HepG2 (cell line): ENCODE data around the gene TLE5. TPM values are rescaled to one million over a fixed set of nuclear protein-coding genes. Genes with fewer than 3 reads are reported as not detected.

ENCODE experiments used
- ATAC-seq: fragments of 200-7000 bp; cut with Tn5 transposase; 3 replicates; pipeline ENCODE4 v1.9.1; 2020; ENCODE audit warnings: mild to moderate bottlenecking, moderate library complexity
- BruUV-seq: library from RNA; stranded (reverse); fragments of 400-500 nt; replicated peaks from 2 replicates; lab custom pipeline; 2021; lab: Mats Ljungman, UMichigan
- CTCF ChIA-PET: fragments of 300-600 bp; formaldehyde crosslinking; extraction: SDS; loops from one replicate; lab custom pipeline; 2021; ENCODE audit warnings: low total read pairs, inconsistent platforms, low intra/inter-chr PET ratio; lab: Yijun Ruan, JAX
- POLR2A ChIA-PET: fragments of 350-600 bp; sonication (Branson Sonifier 250); formaldehyde crosslinking; loops from one replicate; lab custom pipeline; 2020; ENCODE audit warnings: antibody characterized with exemption, inconsistent platforms; lab: Yijun Ruan, JAX
- DNase-seq: peaks from one replicate; pipeline ENCODE4 v3.0.0-alpha.2; 2015; ENCODE audit warnings: low spot score
- FAIRE-seq: peaks from 3 replicates; lab custom pipeline; 2011; peaks lifted over from hg19 to GRCh38; lab: Jason Lieb, UNC
- H2AFZ ChIP-seq: one replicate; pipeline ENCODE4 v1.6.1; 2011; ENCODE audit warnings: low read length, inconsistent platforms
- H3K27ac ChIP-seq: fragments of 300-600 bp; 3 replicates; pipeline ENCODE4 v1.8.0; 2011; ENCODE audit warnings: mixed run types, mild to moderate bottlenecking, mixed read lengths, low read length, inconsistent platforms; ENCODE audit not compliant: insufficient read depth; ENCODE audit errors: extremely low read length
- H3K27me3 ChIP-seq, 2 experiments: fragments of 200-600 bp in 1 of 2; 2 replicates in 1 of 2; 3 replicates in 1 of 2; pipeline versions ENCODE4 v1.6.0 to v1.8.0; 2011; ENCODE audit warnings: low read length in 2 of 2, mild to moderate bottlenecking in 2 of 2, moderate library complexity in 2 of 2, inconsistent platforms in 1 of 2; ENCODE audit not compliant: insufficient read depth in 2 of 2, control insufficient read depth in 1 of 2
- H3K36me3 ChIP-seq, 2 experiments: fragments of 200-600 bp in 1 of 2; replicated peaks in 1 of 2; 2 replicates in 1 of 2; 3 replicates in 1 of 2; pipeline versions ENCODE4 v1.5.1 to v1.8.0; 2011; ENCODE audit warnings: low read length in 2 of 2, inconsistent platforms in 1 of 2; ENCODE audit not compliant: insufficient read depth in 2 of 2, control insufficient read depth in 1 of 2
- H3K4me1 ChIP-seq: 2 replicates; pipeline ENCODE4 v1.5.1; 2012; ENCODE audit warnings: low read length, inconsistent platforms; ENCODE audit not compliant: insufficient read depth
- H3K4me2 ChIP-seq: 2 replicates; pipeline ENCODE4 v1.6.0; 2011; ENCODE audit warnings: low read depth, low read length, inconsistent platforms
- H3K4me3 ChIP-seq, 3 experiments: fragments of 200-600 bp in 1 of 3; sonication (generic), shearing (Covaris generic) in 1 of 3; replicated peaks in 1 of 3; 2 replicates each; pipeline ENCODE4 v1.5.1; 2011 to 2016; ENCODE audit warnings: low read length in 3 of 3, inconsistent platforms in 2 of 3, low read depth in 2 of 3, mild to moderate bottlenecking in 2 of 3, control low read depth in 1 of 3, mixed read lengths in 1 of 3; ENCODE audit not compliant: insufficient read depth in 1 of 3
- H3K79me2 ChIP-seq: one replicate; pipeline ENCODE4 v1.6.1; 2011; ENCODE audit warnings: low read length, inconsistent platforms; ENCODE audit not compliant: insufficient read depth
- H3K9ac ChIP-seq: 2 replicates; pipeline ENCODE4 v1.6.0; 2011; ENCODE audit warnings: mild to moderate bottlenecking, low read depth, low read length, inconsistent platforms; ENCODE audit not compliant: insufficient read depth
- H3K9me3 ChIP-seq: 2 replicates; pipeline ENCODE4 v1.5.1; 2012; ENCODE audit warnings: mild to moderate bottlenecking, low read length
- H4K20me1 ChIP-seq: 2 replicates; pipeline ENCODE4 v1.6.0; 2011; ENCODE audit warnings: inconsistent platforms, mild to moderate bottlenecking, low read length, moderate library complexity; ENCODE audit not compliant: insufficient read depth
- AGO2 ChIP-seq: fragments of 200-400 bp; formaldehyde crosslinking; optimal IDR thresholded peaks from 2 replicates; pipeline ENCODE3; 2017; ENCODE audit warnings: mild to moderate bottlenecking, low read depth, low read length, moderate library complexity
- DPF2 ChIP-seq: sonication (generic); formaldehyde crosslinking; IDR thresholded peaks from 2 replicates; pipeline ENCODE4 v1.4.0; 2020; ENCODE audit warnings: mild to moderate bottlenecking, low read depth, missing genetic modification reagents, borderline replicate concordance
- JUNB ChIP-seq: sonication (generic); formaldehyde crosslinking; IDR thresholded peaks from 2 replicates; pipeline ENCODE4 v1.8.0; 2022; ENCODE audit warnings: missing genetic modification reagents, mild to moderate bottlenecking, borderline replicate concordance
- MTF1 ChIP-seq: sonication (generic); formaldehyde crosslinking; IDR thresholded peaks from 2 replicates; pipeline ENCODE4 v1.5.0; 2020; ENCODE audit warnings: missing genetic modification reagents
- RBFOX2 ChIP-seq: fragments of 200-400 bp; formaldehyde crosslinking; IDR thresholded peaks from 2 replicates; pipeline ENCODE4 v1.6.1; 2017; ENCODE audit warnings: low read depth, mild to moderate bottlenecking, low read length
- RBM39 ChIP-seq: fragments of 200-400 bp; formaldehyde crosslinking; IDR thresholded peaks from one replicate; pipeline ENCODE4 v1.6.1; 2018; ENCODE audit warnings: antibody characterized with exemption, mild to moderate bottlenecking, low read depth, low read length; ENCODE audit not compliant: poor library complexity, severe bottlenecking
- SRSF1 ChIP-seq: fragments of 200-400 bp; formaldehyde crosslinking; optimal IDR thresholded peaks from 2 replicates; pipeline ENCODE3; 2017; ENCODE audit warnings: mild to moderate bottlenecking, low read depth, low read length, moderate library complexity
- ZBTB7B ChIP-seq: sonication (generic); formaldehyde crosslinking; IDR thresholded peaks from 2 replicates; pipeline ENCODE4 v1.4.0; 2020; ENCODE audit warnings: missing genetic modification reagents
- ZKSCAN8 ChIP-seq: IDR thresholded peaks from 2 replicates; pipeline ENCODE4 v1.6.1; 2016; ENCODE audit warnings: borderline replicate concordance, missing genetic modification reagents, missing compliant biosample characterization
- ZNF17 ChIP-seq: sonication (generic); formaldehyde crosslinking; IDR thresholded peaks from 2 replicates; pipeline ENCODE4 v1.5.0; 2020; ENCODE audit warnings: mild to moderate bottlenecking, missing genetic modification reagents
- ZNF431 ChIP-seq: sonication (generic); formaldehyde crosslinking; IDR thresholded peaks from 2 replicates; pipeline ENCODE4 v1.9.0; 2022; ENCODE audit warnings: missing genetic modification reagents, low read depth, mild to moderate bottlenecking, borderline replicate concordance
- WGBS: methylation state at CpG from one replicate; pipeline ENCODE4 v1.1.6; 2017; ENCODE audit warnings: low lambda C conversion rate; 5-methylcytosine and 5-hydroxymethylcytosine counted together
- in situ Hi-C: cut with HindIII; loops from 2 replicates; pipeline ENCODE4 v1.10.0; 2017; ENCODE audit warnings: low pct_unique_long_range_greater_than_20kb; ENCODE audit not compliant: extremely low pct_ligation_motif_present
- intact Hi-C: fragments of 100-400 bp; cut with micrococcal nuclease; formaldehyde crosslinking; loops from one replicate; pipeline ENCODE4 v1.10.0; 2022; ENCODE audit not compliant: unreplicated experiment
- polyA plus RNA-seq, 8 experiments: library from polyadenylated mRNA; depleted of rRNA in 3 of 8; stranded (reverse) in 7 of 8; unstranded in 1 of 8; fragments of >200 nt; fragmentation: Illumina TruSeq in 4 of 8; extraction: Trizol in 4 of 8; gene quantifications; 2 replicates each; pipeline versions ENCODE4 v1.2.1 to v1.2.3, GENCODE V29; 2011 to 2016; ENCODE audit warnings: low read depth in 4 of 8, missing spikeins in 1 of 8, mixed read lengths in 1 of 8; ENCODE audit not compliant: insufficient read depth in 1 of 8
- total RNA-seq, 5 experiments: library from RNA; depleted of rRNA; stranded (reverse); fragments of >200 nt; fragmentation: Illumina TruSeq; extraction: Trizol; gene quantifications; 2 replicates each; pipeline ENCODE4 v1.2.3, GENCODE V29; 2016; ENCODE audit warnings: low read depth in 1 of 5
- TF ChIP-seq, protein P1 (sequence below): sonication (generic); formaldehyde crosslinking; IDR thresholded peaks from 2 replicates; pipeline ENCODE4 v1.5.0; 2020; ENCODE audit warnings: missing genetic modification reagents
- TF ChIP-seq, protein P2 (sequence below): sonication (generic); formaldehyde crosslinking; IDR thresholded peaks from 2 replicates; pipeline ENCODE4 v1.5.0; 2020; ENCODE audit warnings: missing genetic modification reagents, mild to moderate bottlenecking, borderline replicate concordance

Gene TLE5
- total and polyA plus RNA-seq, 2 of the 13 experiments (the other 11 are each of a cell fraction or from before 2014, with no cell fraction given) = 62.8 to 189 TPM

DNA sequence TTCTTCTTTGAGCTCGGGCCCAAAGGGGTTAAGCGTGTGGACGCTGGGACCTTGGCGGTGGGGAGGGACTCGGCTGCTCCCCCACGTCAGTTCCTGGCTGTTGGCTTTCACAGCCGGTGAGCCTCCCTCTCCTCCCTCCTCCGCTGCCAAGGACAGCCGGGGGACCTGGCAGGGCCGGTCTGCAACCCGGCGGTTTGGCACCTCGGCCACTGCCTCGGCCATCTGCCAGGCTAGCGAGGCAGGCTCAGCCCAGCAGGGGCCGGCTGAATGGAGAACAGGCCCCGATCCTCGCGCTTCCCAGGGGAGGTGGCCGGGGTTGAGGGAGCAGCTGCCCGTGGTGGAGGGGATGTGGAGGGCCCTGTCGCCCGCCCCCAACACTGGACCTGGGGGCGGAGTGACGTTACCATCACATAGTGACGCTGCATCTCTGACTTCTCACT is 5.0 kb downstream of the TLE5 start:
- intact Hi-C loops = no loop called here
- H3K27ac ChIP-seq = no peak overlapping the region
- no peaks in the 10 kb centered on the region for H3K27me3 ChIP-seq
- H3K4me2 ChIP-seq = no peak overlapping the region
- POLR2A ChIA-PET = no interaction called here
- H3K4me1 ChIP-seq = peaks cover 7% of the 10 kb centered on the region; the same call in 1 of the 2 replicates
- H3K4me3 ChIP-seq = no peak overlapping the region
- WGBS = 91% methylated on average over 16 of the region's 26 CpGs
- DNase-seq (no peak), ATAC-seq (no peak), FAIRE-seq (no peak)
- H3K36me3 ChIP-seq = peaks cover 12 to 50% of the 10 kb centered on the region in 2 experiments
- TF ChIP-seq AGO2 (peak; percentile 81), RBFOX2 (peak; percentile 64), SRSF1 (peak; percentile 41)
- TF ChIP-seq, protein P1, sequence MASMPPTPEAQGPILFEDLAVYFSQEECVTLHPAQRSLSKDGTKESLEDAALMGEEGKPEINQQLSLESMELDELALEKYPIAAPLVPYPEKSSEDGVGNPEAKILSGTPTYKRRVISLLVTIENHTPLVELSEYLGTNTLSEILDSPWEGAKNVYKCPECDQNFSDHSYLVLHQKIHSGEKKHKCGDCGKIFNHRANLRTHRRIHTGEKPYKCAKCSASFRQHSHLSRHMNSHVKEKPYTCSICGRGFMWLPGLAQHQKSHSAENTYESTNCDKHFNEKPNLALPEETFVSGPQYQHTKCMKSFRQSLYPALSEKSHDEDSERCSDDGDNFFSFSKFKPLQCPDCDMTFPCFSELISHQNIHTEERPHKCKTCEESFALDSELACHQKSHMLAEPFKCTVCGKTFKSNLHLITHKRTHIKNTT (CRISPR knock-in tag) = no peak
- in situ Hi-C loops = no loop called here
- no peak overlapping the region for H2AFZ ChIP-seq
- CTCF ChIA-PET = no interaction called here
- H3K9ac ChIP-seq = no peak overlapping the region
- H3K79me2 ChIP-seq = peaks cover 5% of the 10 kb centered on the region
- H4K20me1 ChIP-seq = no peaks in the 10 kb centered on the region
- BruUV-seq = no TSS peak
- H3K9me3 ChIP-seq = no peaks in the 10 kb centered on the region

DNA sequence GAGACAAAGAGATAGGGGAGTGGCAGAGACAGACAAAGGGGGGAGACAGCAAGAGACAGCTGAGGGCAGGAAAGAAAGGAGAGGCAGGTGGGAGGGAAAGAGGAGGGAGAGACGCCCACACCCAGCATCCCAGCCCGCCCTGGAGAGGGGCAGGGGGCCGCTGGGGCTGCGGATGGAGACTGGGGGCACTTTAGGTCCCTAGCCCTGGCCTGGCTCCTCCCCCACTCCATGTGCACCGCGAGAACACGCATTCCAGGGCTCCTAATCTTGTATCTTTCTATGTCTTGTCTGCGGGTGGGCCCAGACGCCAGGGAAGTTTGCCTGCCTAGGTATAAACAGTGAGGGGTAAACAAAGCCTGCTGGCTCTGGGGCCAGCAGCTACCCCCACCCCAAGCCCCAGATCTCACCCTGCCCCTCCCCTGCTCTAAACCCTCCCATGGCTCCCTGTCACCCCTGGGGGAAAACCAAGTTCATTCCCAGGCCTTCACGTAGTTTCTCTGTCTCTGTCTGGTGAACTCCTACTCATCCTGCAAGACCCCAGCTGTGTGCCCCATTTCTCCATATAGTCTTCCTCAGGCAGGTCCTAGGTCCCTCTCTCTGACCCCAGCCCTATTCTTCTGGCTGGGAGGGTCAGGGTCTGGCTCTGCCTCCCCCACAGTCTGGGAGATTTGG is 5.7 kb downstream of the TLE5 start:
- H3K4me3 ChIP-seq = no peak overlapping the region
- FAIRE-seq (no peak), ATAC-seq (no peak), DNase-seq (no peak)
- H3K36me3 ChIP-seq = peaks cover 12 to 50% of the 10 kb centered on the region in 2 experiments
- no peak for TF ChIP-seq JUNB
- TF ChIP-seq, protein P2, sequence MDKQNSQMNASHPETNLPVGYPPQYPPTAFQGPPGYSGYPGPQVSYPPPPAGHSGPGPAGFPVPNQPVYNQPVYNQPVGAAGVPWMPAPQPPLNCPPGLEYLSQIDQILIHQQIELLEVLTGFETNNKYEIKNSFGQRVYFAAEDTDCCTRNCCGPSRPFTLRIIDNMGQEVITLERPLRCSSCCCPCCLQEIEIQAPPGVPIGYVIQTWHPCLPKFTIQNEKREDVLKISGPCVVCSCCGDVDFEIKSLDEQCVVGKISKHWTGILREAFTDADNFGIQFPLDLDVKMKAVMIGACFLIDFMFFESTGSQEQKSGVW (CRISPR knock-in tag) = no peak
- TF ChIP-seq RBM39 = no peak
- no peak for TF ChIP-seq ZNF17 (CRISPR knock-in tag)
- TF ChIP-seq DPF2 (CRISPR knock-in tag) = no peak
- no peak for TF ChIP-seq ZNF431 (CRISPR knock-in tag)
- no peak for TF ChIP-seq MTF1
- TF ChIP-seq ZKSCAN8 (CRISPR knock-in tag) = no peak
- TF ChIP-seq ZBTB7B (CRISPR knock-in tag) = no peak
- H3K4me2 ChIP-seq = no peak overlapping the region
- WGBS = 92% methylated on average over 10 of the region's 10 CpGs
- POLR2A ChIA-PET = no interaction called here
- no peak overlapping the region for H2AFZ ChIP-seq
- intact Hi-C loops = no loop called here
- H3K9ac ChIP-seq = no peak overlapping the region
- H3K27me3 ChIP-seq = no peaks in the 10 kb centered on the region
- in situ Hi-C loops = no loop called here
- no peaks in the 10 kb centered on the region for H4K20me1 ChIP-seq
- CTCF ChIA-PET = no interaction called here
- no peak overlapping the region for H3K27ac ChIP-seq
- peaks cover 7% of the 10 kb centered on the region; the same call in 1 of the 2 replicates for H3K4me1 ChIP-seq
- no TSS peak for BruUV-seq
- no peaks in the 10 kb centered on the region for H3K9me3 ChIP-seq
- H3K79me2 ChIP-seq = peaks cover 5% of the 10 kb centered on the region
